Middle frontal gyrus (tissue), 1 donor: Measurements from ENCODE around the gene DGKH.
"Not testable (repeated sequence)": the region's sequence is repeated elsewhere in the genome, so short reads cannot be mapped to it uniquely, and the experiment has no call there.

ENCODE experiments used
- DNase-seq: peaks from one replicate; pipeline ENCODE4 v3.0.0-alpha.2; 2015; ENCODE audit warnings: low spot score; ENCODE audit errors: extremely low spot score

DGKH gene

GRCh38 chr13:42068886-42069285 lies 20.4 kb downstream of the DGKH start:
- no peak for DNase-seq

GRCh38 chr13:42070599-42070998 lies 22.2 kb downstream of the DGKH start:
- not testable (repeated sequence) for DNase-seq

GRCh38 chr13:42071179-42071578 lies 22.7 kb downstream of the DGKH start:
- not testable (repeated sequence) for DNase-seq

DNA sequence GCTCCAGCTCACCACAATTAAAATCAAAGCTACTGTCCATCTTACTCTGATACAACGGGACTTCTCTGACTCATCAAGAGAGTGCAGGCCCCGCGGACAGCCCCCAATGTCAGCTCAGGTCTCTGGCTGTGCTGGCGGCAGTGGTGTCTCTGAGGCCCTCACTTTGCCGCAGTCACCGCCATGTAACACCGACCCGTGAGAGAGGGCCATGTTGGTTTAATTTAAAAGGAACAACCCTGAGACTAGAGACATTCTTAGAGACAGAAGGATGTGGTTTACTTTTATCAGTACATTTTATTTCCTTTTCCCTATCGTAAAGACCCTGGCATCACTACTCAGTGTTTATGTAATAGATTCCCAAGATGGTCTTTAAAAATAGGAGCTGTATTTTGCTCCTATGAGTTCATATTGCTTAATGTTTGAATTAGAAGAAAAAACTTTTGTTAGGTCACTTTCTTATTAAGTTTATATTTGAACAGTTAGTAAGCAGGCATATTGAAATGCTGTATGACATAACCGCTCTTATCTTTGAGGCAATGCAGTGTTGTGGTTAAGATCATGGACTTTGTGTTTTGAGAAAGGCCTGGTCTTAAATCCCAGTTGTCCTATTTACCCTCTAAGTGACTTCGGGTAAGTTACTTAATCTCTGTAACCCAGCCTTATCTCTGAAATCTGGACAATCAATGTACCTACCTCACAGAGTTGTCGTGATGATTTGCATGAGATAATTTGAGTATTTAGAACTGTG lies 23.4 kb downstream of the DGKH start:
- DNase-seq, result no peak

DNA sequence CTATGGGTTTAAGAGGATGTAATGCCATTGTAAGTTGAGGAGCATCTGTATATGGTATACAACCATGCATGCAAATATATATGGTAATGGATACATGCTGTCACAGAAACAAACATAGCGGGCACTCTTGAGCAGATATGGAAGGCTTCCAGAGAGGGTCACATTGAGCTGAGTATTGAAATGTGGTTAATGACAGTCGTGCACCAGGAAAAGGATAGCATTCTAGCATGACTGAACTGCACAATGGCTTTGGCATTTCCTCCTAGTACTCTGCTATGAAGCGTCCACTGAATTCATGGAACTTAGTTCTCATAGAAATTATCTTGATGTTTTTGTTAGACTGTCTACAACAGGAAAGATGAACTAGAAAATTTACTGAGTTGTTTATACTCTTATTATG lies 25.2 kb downstream of the DGKH start:
- no peak for DNase-seq

- DNase-seq, result no peak
These were observed 27.1 kb downstream of the DGKH start for GRCh38 chr13:42075517-42075916.

- no peak for DNase-seq
These were observed 27.9 kb downstream of the DGKH start for GRCh38 chr13:42076309-42076713.

DNA sequence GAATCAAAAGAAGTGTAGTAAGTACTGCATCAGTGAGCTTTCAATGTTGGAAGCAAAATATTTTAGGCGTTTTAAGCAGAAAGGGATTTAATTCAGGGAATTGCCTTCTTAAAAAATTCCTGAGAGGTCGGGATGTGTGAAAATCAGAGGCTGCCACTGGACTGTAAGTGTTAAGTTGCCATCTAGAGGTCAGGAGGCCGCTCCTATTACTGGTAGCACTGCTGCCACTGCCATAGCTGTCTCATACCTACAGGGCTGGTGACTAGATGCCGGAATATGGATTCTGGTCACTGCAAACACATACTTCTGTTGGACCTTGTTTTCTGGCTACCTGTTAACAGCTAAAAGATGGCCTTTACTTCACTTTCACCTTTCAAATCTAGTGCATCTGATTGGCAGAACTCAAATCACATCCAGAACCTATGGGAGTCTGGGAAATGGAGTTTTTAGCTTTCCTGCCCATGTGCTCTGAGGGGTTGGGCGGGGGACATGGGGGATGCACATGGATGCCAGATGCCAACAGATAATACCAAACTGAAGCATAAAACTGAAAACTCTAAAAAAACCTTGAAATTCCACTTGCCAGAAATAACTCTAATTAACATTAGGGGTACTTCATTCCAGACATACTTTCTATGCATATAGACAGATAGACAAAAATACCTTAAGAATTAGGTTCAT lies 29.8 kb downstream of the DGKH start:
- DNase-seq, result no peak

GRCh38 chr13:42083138-42083770 lies 34.8 kb downstream of the DGKH start:
- no peak for DNase-seq

- no peak for DNase-seq
These were observed 36.3 kb downstream of the DGKH start for GRCh38 chr13:42084722-42085121.

DNA sequence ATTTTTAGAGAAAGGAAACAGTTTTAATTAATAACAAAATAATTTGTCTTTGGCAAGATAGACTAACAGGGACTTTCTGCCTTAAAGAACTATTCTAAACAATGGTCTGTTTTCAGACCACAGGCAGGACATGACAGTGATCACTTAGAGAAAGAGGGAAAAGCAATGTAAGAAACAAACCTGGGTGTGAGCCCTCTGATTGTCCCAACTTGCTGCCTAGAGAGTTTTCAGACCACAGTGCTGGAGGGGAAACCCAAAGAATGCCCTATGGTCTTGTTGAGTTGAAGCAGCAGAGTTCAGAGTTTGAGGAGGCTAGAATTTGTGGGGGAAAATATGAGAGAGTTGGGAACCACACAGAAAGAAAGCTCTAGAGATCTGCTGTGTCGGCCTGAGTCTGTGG lies 38.1 kb downstream of the DGKH start:
- no peak for DNase-seq

DNA sequence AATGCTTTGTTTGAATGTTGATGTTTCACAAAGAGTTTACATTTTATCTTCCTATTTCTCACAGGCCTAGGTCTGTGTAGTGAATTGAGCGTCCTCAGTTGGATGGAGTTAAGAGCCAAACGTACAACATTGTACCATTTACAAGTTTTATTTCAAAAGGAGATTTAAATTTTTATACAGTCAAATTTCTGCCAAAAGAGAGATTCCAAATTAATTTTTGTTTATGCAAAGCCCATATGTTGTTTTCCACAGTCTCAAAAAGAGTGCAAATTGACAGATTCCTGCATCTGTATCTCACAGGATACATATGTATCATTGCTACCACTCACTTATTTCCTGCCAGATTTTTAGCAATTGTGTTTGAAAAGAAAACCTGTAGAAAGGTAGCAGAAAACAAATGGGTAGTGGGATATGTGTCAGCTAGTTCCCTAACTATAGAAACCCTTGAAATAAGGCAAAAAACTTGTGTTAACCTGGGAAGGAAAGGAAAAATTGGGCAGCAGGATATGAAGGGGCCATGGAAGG lies 46.1 kb downstream of the DGKH start:
- DNase-seq, result no peak

DNA sequence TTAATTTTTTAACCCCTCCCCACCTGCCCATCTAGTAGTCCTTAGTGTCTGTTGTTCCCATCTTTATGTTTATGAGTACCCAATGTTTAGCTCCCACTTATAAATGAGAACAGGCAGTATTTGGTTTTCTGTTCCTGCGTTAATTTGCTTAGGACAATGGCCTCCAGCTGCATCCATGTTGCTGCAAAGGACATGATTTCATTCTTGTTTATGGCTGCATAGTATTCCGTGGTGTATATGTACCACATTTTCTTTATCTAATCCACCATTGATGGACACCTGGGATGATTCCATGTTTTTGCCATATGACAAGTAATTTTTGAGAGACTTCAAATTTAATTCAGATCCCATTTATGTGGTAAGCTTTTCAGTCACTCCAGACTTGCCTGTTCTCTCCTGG lies 47.8 kb downstream of the DGKH start:
- not testable (repeated sequence) for DNase-seq

- no peak for DNase-seq
These were observed 51.7 kb downstream of the DGKH start for GRCh38 chr13:42099962-42100675.

- no peak for DNase-seq
These were observed 52.5 kb downstream of the DGKH start for GRCh38 chr13:42100960-42101359.

DNA sequence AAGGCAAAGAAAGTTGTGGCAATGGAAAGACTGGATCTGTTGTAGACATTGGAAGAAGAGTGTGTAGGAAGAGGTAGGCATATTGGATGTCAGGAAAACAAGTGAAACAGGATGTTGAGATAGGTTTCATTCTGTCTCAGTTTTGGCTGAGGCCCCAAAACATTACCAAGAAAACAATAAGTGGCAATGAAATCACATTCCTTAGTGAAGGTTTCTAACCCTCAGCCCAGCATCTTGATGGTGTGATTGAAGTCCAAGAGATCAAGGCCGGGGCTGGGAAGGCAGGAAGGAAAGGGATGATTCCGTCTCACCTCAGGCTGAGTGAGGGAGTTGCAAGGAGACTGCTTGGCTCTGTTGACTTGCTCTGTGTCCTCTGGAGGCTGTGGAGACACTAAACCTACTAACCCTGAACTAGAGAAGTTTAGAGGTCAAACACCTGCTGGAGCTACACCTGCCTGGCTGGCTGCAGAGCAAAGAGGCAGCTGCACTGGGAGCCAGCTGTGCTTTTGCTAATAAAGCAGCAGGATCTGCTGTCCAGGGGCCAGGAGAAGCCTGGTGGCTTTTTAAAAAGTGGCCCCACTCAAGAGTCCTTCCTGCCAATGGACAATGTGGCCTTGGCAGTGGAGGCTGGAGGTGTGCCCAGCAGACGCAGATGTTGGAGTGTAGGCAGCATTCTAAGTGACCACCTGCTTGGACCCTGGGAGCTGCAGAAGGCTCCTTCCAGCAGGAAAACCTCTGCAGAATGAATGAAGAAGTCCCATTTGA lies 53.6 kb downstream of the DGKH start:
- no peak for DNase-seq

- no peak for DNase-seq
These were observed 54.8 kb downstream of the DGKH start for GRCh38 chr13:42102961-42103865.

DNA sequence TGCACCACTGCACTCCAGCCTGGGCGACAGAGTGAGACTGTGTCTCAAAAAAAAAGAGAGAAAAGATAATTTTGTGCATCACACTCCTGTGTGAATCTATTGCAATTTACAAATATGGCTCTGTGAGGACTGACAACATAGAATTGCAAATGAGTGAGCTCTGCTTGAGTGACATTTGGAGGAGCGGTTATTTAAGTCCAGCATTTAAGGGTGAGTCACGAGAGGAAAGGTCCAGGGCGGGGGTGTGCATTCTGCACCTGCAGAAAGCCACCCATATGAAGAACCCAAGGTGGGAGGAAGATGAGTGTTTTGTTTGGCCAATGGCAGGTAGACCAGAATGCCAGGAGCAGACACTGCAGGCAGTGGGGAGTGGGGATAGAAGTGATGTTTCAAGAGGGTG lies 58.5 kb downstream of the DGKH start:
- no peak for DNase-seq

GRCh38 chr13:42107421-42107820 lies 59.0 kb downstream of the DGKH start:
- DNase-seq, result no peak

DNA sequence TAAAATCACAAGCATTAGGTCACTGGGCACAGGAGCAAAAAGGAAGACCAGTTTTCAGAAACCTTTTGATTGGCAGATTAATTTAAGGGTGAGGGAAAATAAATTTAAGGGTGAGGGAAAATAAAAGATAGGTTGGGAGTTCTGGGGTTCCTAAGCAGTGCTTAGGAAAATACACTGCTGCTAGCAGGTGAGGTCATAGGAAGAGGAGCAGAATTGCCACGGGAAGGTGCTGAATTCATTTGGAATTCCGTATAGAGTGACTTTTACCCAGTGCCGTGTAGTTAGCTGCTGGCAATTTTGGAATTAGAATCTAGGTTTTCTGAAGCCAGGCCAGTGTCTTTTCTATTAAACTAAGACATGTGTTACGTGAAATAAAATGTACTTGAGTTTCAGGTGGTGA lies 59.8 kb downstream of the DGKH start:
- no peak for DNase-seq
